K562 (cell line): ENCODE data around the gene IMPDH2. TPM values are rescaled to one million over a fixed set of nuclear protein-coding genes. Genes with fewer than 3 reads are reported as not detected.

Experiments
- FIP1L1 ChIP-seq: fragments of 200-400 bp; formaldehyde crosslinking; IDR thresholded peaks from 2 replicates; pipeline ENCODE4 v1.6.1; 2018; ENCODE audit warnings: mild to moderate bottlenecking, low read depth, low read length; ENCODE audit not compliant: poor library complexity, severe bottlenecking
- NONO ChIP-seq, 2 experiments: fragments of 200-400 bp in 1 of 2; fragments of 450-650 bp in 1 of 2; formaldehyde crosslinking in 1 of 2; IDR thresholded peaks; 2 replicates each; pipeline ENCODE4 v1.6.1; 2017; ENCODE audit warnings: low read depth in 2 of 2, mild to moderate bottlenecking in 2 of 2, moderate library complexity in 2 of 2, low read length in 1 of 2
- NRF1 ChIP-seq, 2 experiments: fragments of 450-650 bp; IDR thresholded peaks in 1 of 2; conservative IDR thresholded peaks in 1 of 2; 2 replicates each; pipeline ENCODE4 v1.6.1; 2014; ENCODE audit warnings: mild to moderate bottlenecking in 2 of 2
- OTX1 ChIP-seq: fragments of 450-650 bp; formaldehyde crosslinking; IDR thresholded peaks from 2 replicates; pipeline ENCODE4 v1.4.0; 2022; ENCODE audit warnings: mild to moderate bottlenecking
- POLR2AphosphoS2 ChIP-seq: IDR thresholded peaks from 2 replicates; pipeline ENCODE4 v1.6.1; 2012; ENCODE audit warnings: low read length, improper control_type of control experiment
- SAFB2 ChIP-seq: fragments of 200-400 bp; formaldehyde crosslinking; IDR thresholded peaks from 2 replicates; pipeline ENCODE4 v1.6.1; 2018; ENCODE audit warnings: borderline replicate concordance, low read length, low read depth, moderate library complexity; ENCODE audit not compliant: severe bottlenecking
- ZNF282 ChIP-seq: sonication (generic); formaldehyde crosslinking; IDR thresholded peaks from 2 replicates; pipeline ENCODE4 v1.8.1; 2023; ENCODE audit warnings: missing genetic modification reagents
- ZNF696 ChIP-seq: fragments of 250-450 bp; sonication (Bioruptor Pico); conservative IDR thresholded peaks from 2 replicates; pipeline ENCODE4 v1.4.0; 2020; ENCODE audit warnings: mild to moderate bottlenecking, moderate library complexity
- ZNF79 ChIP-seq: fragments of 250-450 bp; sonication (Bioruptor Pico); IDR thresholded peaks from 2 replicates; pipeline ENCODE4 v1.4.0; 2020; ENCODE audit warnings: low read depth, mild to moderate bottlenecking, moderate library complexity
- polyA plus RNA-seq, 8 experiments: library from polyadenylated mRNA; depleted of rRNA in 4 of 8; stranded (reverse) in 5 of 8; unstranded in 3 of 8; fragments of >200 nt; fragmentation: Nextera tagmentation in 2 of 8; fragmentation: Illumina TruSeq in 1 of 8; extraction: Ambion mirVana in 2 of 8; extraction: Trizol in 1 of 8; gene quantifications; 2 replicates each; pipeline versions ENCODE4 v1.2.1 to v1.2.3, GENCODE V29; 2011 to 2014; ENCODE audit warnings: inconsistent platforms in 1 of 8, missing spikeins in 1 of 8
- total RNA-seq, 7 experiments: library from RNA; depleted of rRNA in 6 of 7; stranded (reverse); fragments of >200 nt in 6 of 7; fragmentation: Illumina TruSeq in 2 of 7; extraction: Trizol in 2 of 7; gene quantifications; 2 replicates each; pipeline versions ENCODE4 v1.2.1 to v1.2.3, GENCODE V29; 2011 to 2021; ENCODE audit warnings: low replicate concordance in 1 of 7

IMPDH2 gene
- total and polyA plus RNA-seq, 9 of the 15 experiments (the other 6 are each of a cell fraction or from before 2014, with no cell fraction given): 318 to 507 (median 366) TPM

DNA sequence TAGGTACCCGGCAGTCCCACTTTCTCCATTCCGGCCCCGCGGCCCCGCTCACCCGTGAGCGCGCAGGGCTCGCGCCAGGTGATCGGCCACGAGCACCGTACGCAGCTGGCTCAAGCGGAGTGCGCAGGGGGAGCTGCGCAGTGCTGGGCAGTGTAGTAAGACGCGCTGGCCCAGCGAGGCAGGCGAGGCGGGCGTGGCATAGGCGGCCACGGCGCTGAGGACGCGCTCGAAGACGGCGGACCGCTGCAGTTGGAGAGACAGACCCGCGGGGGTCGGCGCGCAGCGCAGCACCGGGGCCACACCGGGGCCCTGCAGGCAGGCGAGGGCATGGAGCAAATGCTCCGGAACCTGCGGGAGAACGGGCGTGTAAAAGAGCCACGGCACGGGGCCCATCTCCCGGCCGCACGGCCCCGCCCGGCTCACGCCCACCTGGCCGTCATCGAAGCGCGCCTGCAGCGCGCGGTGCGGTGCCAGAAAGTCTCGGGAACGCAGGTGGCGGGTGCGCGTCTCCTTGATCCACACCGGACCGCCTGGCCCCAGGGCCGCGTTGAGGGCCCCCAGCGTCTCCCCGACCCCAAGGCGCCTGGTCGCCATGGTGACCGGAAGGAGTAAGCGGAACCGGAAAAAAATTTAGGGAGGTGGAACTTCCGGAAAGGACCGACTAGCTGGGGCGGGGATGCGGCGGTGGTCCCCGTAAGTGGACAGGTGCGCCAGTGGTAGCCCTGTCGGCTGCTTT is 11.1 kb downstream of the IMPDH2 start, which contains the start of gene DALRD3 (continued):
- TF ChIP-seq SAFB2 (no peak), NRF1 (conservative IDR thresholded peaks at IDR 0.05 in 1 of 2, IDR thresholded peaks at IDR 0.05 in 1 of 2) (peak; percentile 91 to 93), POLR2AphosphoS2 (peak; percentile 94; the same call in 1 of the 2 replicates), ZNF79 (CRISPR knock-in tag) (no peak), FIP1L1 (peak; percentile 81), OTX1 (CRISPR knock-in tag) (no peak), ZNF282 (CRISPR knock-in tag) (no peak), ZNF696 (CRISPR knock-in tag) (no peak), NONO (IDR thresholded peaks at IDR 0.05; ENCODE audit: low read depth in 2 of 2, low read length in 1 of 2) (peak in 1 of 2 experiments; percentile 39; a peak in 1 of 4 replicates)
